A673 (cell line): Measurements from ENCODE around the gene MUSK.

Source experiments
- CTCF ChIP-seq: fragments of 300-800, 200-600 bp; sonication (generic); conservative IDR thresholded peaks from 2 replicates; pipeline ENCODE4 v1.5.1; 2017; ENCODE audit warnings: low read depth, mild to moderate bottlenecking, antibody characterized with exemption, low read length, moderate library complexity, mixed read lengths
- EZH2 ChIP-seq: fragments of 200-600 bp; sonication (generic); IDR thresholded peaks from 2 replicates; pipeline ENCODE4 v1.6.1; 2017; ENCODE audit warnings: borderline replicate concordance, low read depth, mild to moderate bottlenecking, mixed read lengths, antibody characterized with exemption, low read length; ENCODE audit not compliant: poor library complexity, severe bottlenecking

GRCh38 chr9:110626101-110626829 lies 42.3 kb upstream of the MUSK start:
- no peak for TF ChIP-seq CTCF
- TF ChIP-seq EZH2, result no peak
